SH-SY5Y (cell line): ENCODE data around the gene PML.

Source experiments
- GATA2 ChIP-seq: IDR thresholded peaks from 2 replicates; pipeline ENCODE4 v1.6.1; 2011; ENCODE audit warnings: mild to moderate bottlenecking, low read depth, low read length
- GATA3 ChIP-seq: IDR thresholded peaks from 2 replicates; pipeline ENCODE4 v1.6.1; 2011; ENCODE audit warnings: low read depth, mild to moderate bottlenecking, low read length, moderate library complexity

GRCh38 chr15:73972984-73973682, 21.4 kb upstream of the PML start:
- TF ChIP-seq GATA2 (no peak), GATA3 (no peak)
